CD4-positive, alpha-beta T cell treated with Interleukin-15 for 1 hour (primary cell): ENCODE measurements around the gene KRT86.

Experiments
- DNase-seq: peaks from one replicate; pipeline ENCODE4 v3.0.0-alpha.2; 2020

Gene KRT86

GRCh38 chr12:52274521-52275120 is at the start of gene KRT86:
Gene KRT86 (plus strand): TSS chr12:52274645. CDS start chr12:52301917, 27,272 bp downstream.
- no peak for DNase-seq

- no peak for DNase-seq
These were observed 48.7 kb upstream of the KRT86 start for GRCh38 chr12:52225752-52226151.

- no peak for DNase-seq
These were observed 48.0 kb upstream of the KRT86 start for GRCh38 chr12:52226446-52226845.

GRCh38 chr12:52227606-52228166 is 46.8 kb upstream of the KRT86 start:
- DNase-seq = no peak

GRCh38 chr12:52228366-52228765 is 46.1 kb upstream of the KRT86 start:
- no peak for DNase-seq

- no peak for DNase-seq
These were observed 45.5 kb upstream of the KRT86 start for GRCh38 chr12:52228931-52229330.

- DNase-seq = no peak
These were observed 44.6 kb upstream of the KRT86 start for GRCh38 chr12:52229836-52230343.

- no peak for DNase-seq
These were observed 43.8 kb upstream of the KRT86 start for GRCh38 chr12:52230364-52231281.

GRCh38 chr12:52231305-52232202 is 42.9 kb upstream of the KRT86 start:
- DNase-seq = no peak

GRCh38 chr12:52232203-52232673 is 42.2 kb upstream of the KRT86 start:
- no peak for DNase-seq

GRCh38 chr12:52232674-52233461 is 41.6 kb upstream of the KRT86 start, which contains the start of gene KRT7:
Gene KRT7 (plus strand): TSS chr12:52233243. CDS start chr12:52233297, 54 bp downstream.
- no peak for DNase-seq

GRCh38 chr12:52233462-52234207 is 40.8 kb upstream of the KRT86 start:
- no peak for DNase-seq

- no peak for DNase-seq
These were observed 40.1 kb upstream of the KRT86 start for GRCh38 chr12:52234223-52234810.

- no peak for DNase-seq
These were observed 39.3 kb upstream of the KRT86 start for GRCh38 chr12:52235001-52235764.

GRCh38 chr12:52235822-52236361 is 38.6 kb upstream of the KRT86 start:
- DNase-seq = no peak

GRCh38 chr12:52236386-52237050 is 37.9 kb upstream of the KRT86 start:
- no peak for DNase-seq

- no peak for DNase-seq
These were observed 36.1 kb upstream of the KRT86 start for GRCh38 chr12:52238207-52238840.
